Central memory CD8-positive, alpha-beta T cell (primary cell): ENCODE results near the gene FAM228B.

Source experiments
- ATAC-seq: fragments of 150-1000 bp; cut with Tn5 transposase; replicated peaks from 2 replicates; pipeline ENCODE4 v1.10.0; 2022; ENCODE audit warnings: mild to moderate bottlenecking, moderate FRiP score, moderate number of reproducible peaks; ENCODE audit not compliant: poor library complexity, severe bottlenecking; ENCODE audit errors: extremely low read depth
- DNase-seq, 2 donors: peaks; one replicate each; pipeline ENCODE4 v3.0.0; 2021; ENCODE audit warnings: low spot score in 2 of 2
- H3K27ac Mint-ChIP-seq: one replicate; pipeline ENCODE4 v1.8.0; 2022; ENCODE audit warnings: low read depth, mild to moderate bottlenecking, moderate library complexity, mixed read lengths
- H3K27me3 Mint-ChIP-seq: one replicate; pipeline ENCODE4 v1.8.0; 2022; ENCODE audit warnings: mixed read lengths
- H3K36me3 Mint-ChIP-seq: one replicate; pipeline ENCODE4 v1.8.0; 2022; ENCODE audit warnings: mild to moderate bottlenecking, moderate library complexity, mixed read lengths; ENCODE audit not compliant: insufficient read depth
- H3K4me1 Mint-ChIP-seq: one replicate; pipeline ENCODE4 v1.8.0; 2022; ENCODE audit warnings: mixed read lengths
- H3K4me3 Mint-ChIP-seq: one replicate; pipeline ENCODE4 v1.8.0; 2022; ENCODE audit warnings: mild to moderate bottlenecking, moderate library complexity, mixed read lengths
- H3K9me3 Mint-ChIP-seq: one replicate; pipeline ENCODE4 v1.8.0; 2022; ENCODE audit warnings: mixed read lengths

Gene FAM228B

DNA sequence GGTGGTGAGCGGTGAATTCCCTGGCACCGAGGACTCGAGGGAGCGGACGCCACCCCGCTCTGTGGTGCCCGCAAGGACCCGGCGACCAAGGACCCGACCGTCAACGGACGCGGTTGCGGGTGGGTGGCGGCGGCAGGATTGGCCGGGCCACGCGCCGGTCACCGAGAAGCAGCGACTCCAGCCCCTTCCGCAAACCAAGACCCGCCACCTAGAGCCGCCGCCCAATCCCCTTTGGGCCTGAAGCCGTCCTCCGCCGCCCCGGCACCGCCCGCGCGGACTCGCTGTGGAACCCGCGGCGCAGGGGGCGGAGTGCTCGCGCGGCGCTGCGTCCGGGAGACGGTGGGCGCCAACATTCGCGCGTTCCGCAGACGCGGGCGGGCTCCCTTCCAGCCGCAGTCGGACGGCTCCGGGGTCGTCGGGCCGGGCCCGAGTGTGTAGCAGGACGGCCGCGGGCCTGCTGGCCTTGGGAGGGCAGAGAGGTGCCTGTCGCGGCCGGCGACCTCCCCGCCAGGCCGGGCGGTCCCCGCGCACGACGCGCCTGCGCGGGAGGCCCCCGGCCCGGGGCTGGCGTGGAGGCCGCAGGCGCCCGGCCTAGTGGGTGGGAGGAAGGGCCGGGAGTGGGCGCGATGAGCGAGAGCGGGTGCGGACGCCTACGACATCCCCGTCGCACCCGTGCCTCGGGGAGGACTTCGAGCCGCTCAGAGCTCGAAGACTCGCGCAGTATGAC lies at the start of gene FAM228B, which contains the start of gene PFN4:
Gene FAM228B (plus strand): TSS at position 275 of the 727 bp plus-strand sequence. CDS start 893 bp downstream, outside the sequence.
Gene PFN4 (minus strand): TSS at position 140 of the 727 bp plus-strand sequence. CDS start 799 bp downstream, outside the sequence.
- Mint-ChIP-seq H3K36me3 (peaks cover 7% of the 10 kb centered on the region), H3K9me3 (no peaks in the 10 kb centered on the region), H3K4me3 (peak within 1 kb of the TSS; percentile 80), H3K27me3 (no peaks in the 10 kb centered on the region), H3K27ac (peak within 1 kb of the TSS; percentile 82), H3K4me1 (peaks cover 20% of the 10 kb centered on the region)
- peak; percentile 87 for ATAC-seq
- DNase-seq = peak; percentile 39 to 40

DNA sequence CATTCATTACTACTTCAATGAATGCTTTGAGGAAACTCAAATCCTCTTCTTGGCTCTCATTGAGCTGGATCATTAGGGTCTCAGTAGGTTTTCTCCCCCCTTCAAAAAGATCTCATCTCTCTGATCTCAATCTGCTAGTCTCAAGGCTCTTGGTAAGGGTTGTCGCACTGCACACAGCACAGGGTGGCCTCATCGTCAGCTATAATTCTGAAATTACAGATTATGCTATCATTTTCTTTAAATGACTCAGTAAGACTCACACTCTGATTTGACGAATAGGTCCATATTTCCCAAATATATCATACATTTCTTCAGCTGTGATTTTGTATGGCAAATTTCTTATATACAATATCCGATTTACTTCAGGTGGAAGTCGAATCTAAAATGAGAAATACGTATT lies 49.5 kb upstream of the FAM228B start:
- peaks cover 28% of the 10 kb centered on the region for H3K36me3 Mint-ChIP-seq
- peaks cover 51% of the 10 kb centered on the region for H3K4me1 Mint-ChIP-seq
- H3K27ac Mint-ChIP-seq = no peak overlapping the region
- H3K9me3 Mint-ChIP-seq = no peaks in the 10 kb centered on the region
- H3K27me3 Mint-ChIP-seq = no peaks in the 10 kb centered on the region
- no peak overlapping the region for H3K4me3 Mint-ChIP-seq
- DNase-seq = no peak
- ATAC-seq = no peak

DNA sequence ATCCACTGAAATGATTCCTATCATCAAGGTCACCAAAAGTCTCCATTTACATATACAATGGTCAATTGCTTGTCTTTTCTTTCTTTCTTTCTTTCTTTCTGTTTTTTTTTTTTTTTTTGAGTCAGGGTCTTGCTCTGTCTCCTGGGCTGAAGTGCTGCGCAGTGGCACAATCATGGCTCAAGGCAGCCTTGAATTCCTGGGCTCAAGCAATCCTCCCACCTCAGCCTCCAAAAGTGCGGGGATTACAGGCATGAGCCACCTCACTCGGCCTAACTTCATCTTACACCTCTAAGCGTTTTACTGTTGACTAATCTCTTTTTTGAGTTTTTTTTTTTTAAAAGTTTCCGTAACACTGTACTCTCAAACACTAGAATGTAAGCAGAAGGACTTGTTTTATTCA lies 48.0 kb upstream of the FAM228B start:
- Mint-ChIP-seq H3K36me3 (peaks cover 24% of the 10 kb centered on the region), H3K4me1 (peaks cover 40% of the 10 kb centered on the region), H3K27me3 (no peaks in the 10 kb centered on the region), H3K4me3 (peak overlapping the region; percentile 97), H3K27ac (peak overlapping the region; percentile 92), H3K9me3 (no peaks in the 10 kb centered on the region)
- ATAC-seq (no peak), DNase-seq (no peak)

DNA sequence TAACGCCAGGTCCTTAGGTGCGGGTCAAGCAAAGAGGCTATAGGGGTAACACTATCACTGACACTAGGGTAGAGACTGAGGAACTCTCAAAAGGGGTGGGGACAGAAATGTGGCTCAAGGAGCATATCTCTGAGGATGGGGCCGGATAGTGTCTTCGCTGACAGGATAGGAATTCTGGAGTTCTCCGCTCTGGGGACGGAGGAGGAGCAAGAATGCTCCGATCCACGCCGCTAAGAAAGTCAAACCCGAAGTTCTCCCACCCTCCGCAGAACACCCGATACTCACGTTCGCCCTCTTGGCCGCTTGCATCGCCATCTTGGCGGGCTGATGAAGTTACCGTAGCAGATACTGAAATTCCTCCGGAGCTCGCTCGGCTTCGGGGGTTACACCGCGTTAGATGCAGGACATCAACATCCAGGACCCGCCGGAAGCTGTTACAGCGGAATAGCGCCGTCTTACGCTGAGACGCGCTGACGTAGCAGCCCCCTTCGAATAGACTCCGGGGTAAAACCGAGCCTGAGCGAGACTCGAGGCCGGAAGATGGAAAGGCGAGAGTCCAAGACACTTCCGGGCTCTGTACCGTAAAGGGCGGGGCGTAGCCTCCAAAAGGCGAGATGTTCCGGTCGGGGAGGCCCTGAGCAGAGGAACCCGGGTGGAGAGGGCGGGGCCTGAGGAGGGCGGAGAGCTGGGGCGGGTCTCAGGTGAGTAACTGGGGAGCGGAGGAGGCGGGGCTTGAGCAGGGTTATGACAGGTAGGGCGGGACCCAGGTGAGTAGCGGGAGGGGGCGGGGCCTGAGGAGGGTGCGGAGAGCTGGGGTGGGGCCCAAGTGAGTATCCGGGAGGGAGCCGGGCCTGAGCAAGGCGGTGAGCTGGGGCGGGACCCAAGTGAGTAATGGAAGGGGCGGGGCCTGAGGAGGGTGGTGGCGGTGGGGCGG lies 47.1 kb upstream of the FAM228B start, which contains the start of gene SF3B6:
Gene SF3B6 (minus strand): TSS at position 412 of the 934 bp plus-strand sequence. CDS start 97 bp downstream, at position 315.
- DNase-seq = peak; percentile 98 to 99
- Mint-ChIP-seq H3K4me3 (peak within 1 kb of the TSS; percentile 97), H3K36me3 (peaks cover 24% of the 10 kb centered on the region), H3K27me3 (no peaks in the 10 kb centered on the region), H3K27ac (peak within 1 kb of the TSS; percentile 92), H3K4me1 (peaks cover 40% of the 10 kb centered on the region), H3K9me3 (no peaks in the 10 kb centered on the region)
- ATAC-seq = peak; percentile 86

DNA sequence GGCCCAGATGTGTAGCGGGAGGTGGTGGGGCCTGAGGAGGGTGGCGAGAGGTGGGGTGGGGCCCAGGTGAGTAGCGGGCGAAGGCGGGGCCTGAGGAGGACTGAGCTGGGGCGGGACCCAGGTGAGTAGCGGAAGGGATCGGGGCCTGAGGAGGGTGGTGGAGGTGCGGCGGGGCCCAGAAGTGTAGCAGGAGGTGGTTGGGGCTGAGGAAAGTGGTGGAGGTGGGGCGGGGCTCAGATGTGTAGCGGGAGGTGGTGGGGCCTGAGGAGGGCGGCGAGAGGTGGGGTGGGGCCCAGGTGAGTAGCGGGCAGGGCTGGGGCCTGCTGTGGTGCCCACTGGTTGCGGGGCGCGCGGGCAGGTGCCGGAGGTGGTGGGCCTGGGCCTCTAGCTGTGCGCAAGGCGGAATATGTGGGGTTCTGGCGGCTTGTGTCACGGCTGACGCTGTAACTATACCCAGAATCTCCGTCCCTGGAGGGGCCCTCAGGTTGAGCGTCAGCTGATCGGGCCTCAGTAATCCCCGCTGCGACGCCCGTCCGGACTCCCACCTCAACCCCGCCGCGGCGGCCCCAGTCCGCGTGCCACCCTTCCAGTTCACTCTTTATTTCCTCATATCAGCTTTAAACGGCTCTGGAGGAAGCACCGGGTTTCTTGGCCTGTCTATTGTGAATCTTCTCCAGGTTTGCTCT lies 46.3 kb upstream of the FAM228B start:
- H3K4me1 Mint-ChIP-seq = peaks cover 36% of the 10 kb centered on the region
- H3K36me3 Mint-ChIP-seq = peaks cover 28% of the 10 kb centered on the region
- H3K27me3 Mint-ChIP-seq = no peaks in the 10 kb centered on the region
- H3K9me3 Mint-ChIP-seq = no peaks in the 10 kb centered on the region
- peak overlapping the region; percentile 97 for H3K4me3 Mint-ChIP-seq
- no peak for DNase-seq
- peak; percentile 33 for ATAC-seq
- H3K27ac Mint-ChIP-seq = peak overlapping the region; percentile 92

DNA sequence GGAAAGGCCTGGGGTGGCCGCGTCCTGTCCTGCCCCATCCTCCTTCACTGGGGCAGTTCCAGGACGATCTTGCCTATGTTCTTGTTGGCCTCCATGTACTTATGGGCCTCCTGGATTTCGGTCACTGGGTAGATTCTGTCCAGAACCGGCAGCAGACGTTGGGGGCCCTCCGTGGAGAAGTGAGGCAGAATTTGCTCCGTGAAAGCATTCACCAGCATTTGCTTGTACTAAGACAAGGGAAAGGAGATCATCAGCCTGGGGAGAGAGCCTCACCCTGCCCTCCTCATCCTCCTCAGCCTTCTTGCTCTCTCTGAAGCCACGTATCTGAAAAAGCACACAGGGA lies 45.8 kb upstream of the FAM228B start:
- no peak for ATAC-seq
- no peak for DNase-seq

DNA sequence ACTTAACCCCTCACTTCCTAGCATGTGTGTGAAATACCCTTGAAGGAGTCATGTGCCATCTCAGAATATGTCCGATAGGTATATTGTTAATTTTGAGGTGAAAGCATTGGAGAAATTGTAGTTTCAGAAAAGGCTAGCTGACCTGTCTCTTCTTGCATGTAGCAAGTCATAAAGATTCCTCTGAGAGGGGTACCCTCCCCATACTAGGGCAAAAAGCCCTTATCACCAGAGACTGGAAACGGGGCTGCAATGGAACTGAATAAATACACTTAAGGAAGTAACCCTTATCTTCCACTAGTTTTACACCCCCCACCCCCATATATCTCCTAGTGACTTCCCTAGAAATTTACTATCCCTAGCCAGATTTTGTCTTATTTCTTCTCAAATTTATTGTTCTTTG lies 45.4 kb upstream of the FAM228B start:
- Mint-ChIP-seq H3K4me1 (peaks cover 31% of the 10 kb centered on the region), H3K4me3 (peak overlapping the region; percentile 97), H3K27ac (peak overlapping the region; percentile 92), H3K27me3 (no peaks in the 10 kb centered on the region), H3K36me3 (peaks cover 24% of the 10 kb centered on the region), H3K9me3 (no peaks in the 10 kb centered on the region)
- ATAC-seq (no peak), DNase-seq (no peak)

More for the DNA sequence above, 45.8 kb upstream of the FAM228B start:
- no peaks in the 10 kb centered on the region for H3K9me3 Mint-ChIP-seq
- peak overlapping the region; percentile 92 for H3K27ac Mint-ChIP-seq
- peaks cover 27% of the 10 kb centered on the region for H3K36me3 Mint-ChIP-seq
- H3K4me1 Mint-ChIP-seq = peaks cover 31% of the 10 kb centered on the region
- no peaks in the 10 kb centered on the region for H3K27me3 Mint-ChIP-seq
- peak overlapping the region; percentile 97 for H3K4me3 Mint-ChIP-seq

DNA sequence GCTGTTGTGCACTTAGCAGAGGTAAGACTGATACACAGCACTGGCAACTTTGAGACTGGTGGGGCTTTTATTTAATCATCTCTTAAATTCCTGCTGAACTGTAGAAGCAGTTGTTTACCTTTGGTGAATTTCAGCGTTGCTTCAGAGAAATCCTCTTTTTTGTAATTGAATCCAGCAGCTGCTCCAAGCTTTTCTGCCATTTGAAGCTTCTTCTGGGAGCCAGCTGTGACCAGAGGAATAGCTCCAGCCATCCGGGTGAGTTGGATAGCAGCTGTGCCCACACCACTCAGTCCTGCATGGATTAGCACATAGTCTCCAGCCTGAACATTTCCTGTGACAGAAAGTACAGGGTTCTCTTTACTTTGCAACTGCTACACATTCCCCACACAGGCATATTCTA lies 42.6 kb upstream of the FAM228B start:
- H3K4me1 Mint-ChIP-seq = peaks cover 28% of the 10 kb centered on the region
- no peak overlapping the region for H3K27ac Mint-ChIP-seq
- DNase-seq = no peak
- no peak overlapping the region for H3K4me3 Mint-ChIP-seq
- H3K9me3 Mint-ChIP-seq = no peaks in the 10 kb centered on the region
- no peaks in the 10 kb centered on the region for H3K27me3 Mint-ChIP-seq
- no peak for ATAC-seq
- H3K36me3 Mint-ChIP-seq = peaks cover 14% of the 10 kb centered on the region

DNA sequence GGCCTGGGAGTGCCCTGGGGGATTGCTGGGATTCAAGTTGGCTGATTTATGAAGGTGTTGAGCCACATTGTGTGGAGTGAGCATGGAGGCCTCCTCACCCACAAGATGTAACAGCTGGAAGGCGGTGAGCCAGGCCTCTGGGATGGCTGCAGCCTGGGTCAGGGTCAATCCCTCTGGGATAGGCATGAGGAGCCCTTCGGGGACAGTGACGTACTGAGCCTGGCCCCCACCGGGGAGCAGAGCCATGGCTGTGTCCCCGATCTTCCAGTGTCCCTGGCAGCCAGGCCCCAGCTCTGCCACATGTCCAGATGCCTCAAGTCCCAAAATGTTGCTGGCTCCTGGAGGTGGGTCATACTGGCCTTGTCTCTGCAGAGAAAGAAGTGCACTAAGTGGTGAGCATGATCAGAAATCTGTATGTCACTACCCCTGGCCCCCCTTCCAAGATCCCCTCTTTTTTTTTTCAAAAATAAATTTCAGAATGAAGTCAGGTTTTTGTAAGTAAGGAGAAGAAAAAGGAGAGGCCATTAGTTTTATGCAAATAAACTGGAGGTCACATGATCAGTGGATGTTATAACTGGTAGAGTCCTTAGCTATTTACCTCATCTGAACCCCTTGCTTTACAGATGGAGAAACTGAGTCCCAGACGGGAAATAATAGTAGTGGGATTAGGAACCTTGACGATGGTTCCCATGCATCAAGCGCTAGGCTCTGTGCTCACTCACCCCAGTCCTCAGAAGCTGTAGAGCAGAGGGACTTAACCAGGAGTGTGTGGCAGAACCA lies 40.3 kb upstream of the FAM228B start:
- no peak for ATAC-seq
- H3K27ac Mint-ChIP-seq = no peak overlapping the region
- H3K36me3 Mint-ChIP-seq = peaks cover 10% of the 10 kb centered on the region
- H3K4me3 Mint-ChIP-seq = peak overlapping the region; percentile 81
- no peak for DNase-seq
- H3K4me1 Mint-ChIP-seq = peaks cover 17% of the 10 kb centered on the region
- H3K27me3 Mint-ChIP-seq = no peaks in the 10 kb centered on the region
- H3K9me3 Mint-ChIP-seq = no peaks in the 10 kb centered on the region

DNA sequence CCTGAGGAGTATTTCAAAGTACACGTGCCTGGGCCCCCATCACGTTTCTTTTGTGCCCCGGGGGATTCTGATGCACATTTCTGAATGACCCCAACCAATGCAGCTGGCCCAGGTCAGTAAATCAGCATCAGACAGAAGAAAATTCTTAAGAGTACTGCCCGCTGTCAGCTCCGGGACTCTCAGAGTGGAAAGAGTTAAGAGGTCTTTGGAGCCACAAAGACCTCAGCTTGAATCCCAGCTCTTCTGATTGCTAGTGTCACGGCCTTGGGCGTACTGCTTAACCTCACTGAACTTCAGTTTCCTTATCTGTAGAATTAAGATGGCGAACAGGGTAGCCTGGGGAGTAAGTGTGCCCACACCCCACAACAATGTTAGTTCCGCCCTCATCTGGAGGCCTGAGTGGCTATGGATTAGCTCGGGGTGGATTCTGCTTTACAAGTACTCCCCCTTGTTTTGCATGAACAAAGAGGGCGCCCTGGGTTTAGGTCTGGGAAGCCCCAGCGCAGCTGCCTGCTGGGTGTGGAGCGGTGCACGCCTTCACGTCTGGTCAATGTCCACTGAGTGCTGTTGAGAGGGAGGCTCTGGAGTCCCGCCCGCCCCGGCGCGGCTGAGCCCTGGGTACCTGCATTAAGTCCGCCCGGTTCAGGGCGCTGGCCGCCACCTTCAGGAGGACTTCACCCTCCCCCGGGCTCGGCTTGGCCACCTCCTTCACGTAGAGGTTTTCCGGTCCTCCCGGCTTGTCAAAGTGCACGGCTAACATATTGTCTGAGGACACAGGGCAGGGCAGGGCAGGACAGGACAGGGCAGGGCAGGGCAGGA lies 39.5 kb upstream of the FAM228B start:
- peaks cover 10% of the 10 kb centered on the region for H3K36me3 Mint-ChIP-seq
- peak overlapping the region; percentile 81 for H3K4me3 Mint-ChIP-seq
- DNase-seq = no peak
- no peaks in the 10 kb centered on the region for H3K9me3 Mint-ChIP-seq
- H3K27me3 Mint-ChIP-seq = no peaks in the 10 kb centered on the region
- H3K27ac Mint-ChIP-seq = peak overlapping the region; percentile 19
- peaks cover 16% of the 10 kb centered on the region for H3K4me1 Mint-ChIP-seq
- peak; percentile 69 for ATAC-seq
